Osteocyte (in vitro differentiated cells): ENCODE data around the gene FSTL3. TPM values are rescaled to one million over a fixed set of nuclear protein-coding genes. Genes with fewer than 3 reads are reported as not detected.

Experiments used
- DNase-seq: peaks from one replicate; pipeline ENCODE4 v3.0.0; 2021; ENCODE audit warnings: mixed read lengths; ENCODE audit not compliant: unreplicated experiment; ENCODE audit errors: extremely low spot score
- H3K27ac Mint-ChIP-seq: one replicate; pipeline ENCODE4 v1.8.0; 2021; ENCODE audit warnings: mild to moderate bottlenecking, mixed read lengths; ENCODE audit not compliant: unreplicated experiment
- H3K27me3 Mint-ChIP-seq: one replicate; pipeline ENCODE4 v1.8.0; 2021; ENCODE audit warnings: mixed read lengths; ENCODE audit not compliant: unreplicated experiment
- H3K36me3 Mint-ChIP-seq: one replicate; pipeline ENCODE4 v1.8.0; 2021; ENCODE audit warnings: mixed read lengths; ENCODE audit not compliant: unreplicated experiment
- H3K4me1 Mint-ChIP-seq: one replicate; pipeline ENCODE4 v1.8.0; 2021; ENCODE audit warnings: mixed read lengths; ENCODE audit not compliant: unreplicated experiment
- H3K4me3 Mint-ChIP-seq: one replicate; pipeline ENCODE4 v1.8.0; 2021; ENCODE audit warnings: mild to moderate bottlenecking, moderate library complexity, mixed read lengths; ENCODE audit not compliant: unreplicated experiment
- H3K9me3 Mint-ChIP-seq: one replicate; pipeline ENCODE4 v1.8.0; 2021; ENCODE audit warnings: mixed read lengths; ENCODE audit not compliant: unreplicated experiment
- CTCF ChIP-seq: fragments of 200-600 bp; sonication (generic); IDR thresholded peaks from 2 replicates; pipeline ENCODE4 v1.5.0; 2021; ENCODE audit warnings: antibody characterized with exemption, mild to moderate bottlenecking, moderate library complexity
- total RNA-seq: library from RNA; stranded (reverse); gene quantifications from 2 replicates; pipeline ENCODE4 v1.2.1, GENCODE V29; 2021

FSTL3 gene
- total RNA-seq, 1 donor from 2014 or later: 109 TPM

- H3K27me3 Mint-ChIP-seq: no peaks in the 10 kb centered on the region
- no peak overlapping the region for H3K27ac Mint-ChIP-seq
- H3K4me1 Mint-ChIP-seq: peaks cover 2% of the 10 kb centered on the region
- peaks cover 10% of the 10 kb centered on the region for H3K36me3 Mint-ChIP-seq
- no peaks in the 10 kb centered on the region for H3K9me3 Mint-ChIP-seq
- DNase-seq: no peak
- TF ChIP-seq CTCF: no peak
- no peak overlapping the region for H3K4me3 Mint-ChIP-seq
Measured at GRCh38 chr19:648904-649801, 27.0 kb upstream of the FSTL3 start.

DNA sequence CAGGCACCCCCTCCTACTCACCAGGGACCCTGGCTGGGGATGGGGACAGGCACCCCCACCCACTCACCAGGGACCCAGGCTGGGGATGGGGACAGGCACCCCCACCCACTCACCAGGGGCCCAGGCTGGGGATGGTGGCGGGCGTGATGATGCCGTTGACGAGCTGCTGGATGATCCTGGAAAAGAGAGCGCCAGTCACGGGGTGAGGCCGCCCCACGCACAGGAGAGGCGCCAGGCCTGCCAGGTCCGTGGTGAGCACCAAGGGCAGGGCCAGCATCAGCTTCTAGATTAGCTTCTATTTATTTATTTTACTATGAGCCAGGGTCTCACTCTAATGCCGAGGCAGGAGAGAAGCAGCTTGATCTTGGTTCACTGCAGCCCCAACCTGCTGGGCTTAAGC lies 26.1 kb upstream of the FSTL3 start:
- H3K27ac Mint-ChIP-seq: no peak overlapping the region
- peaks cover 8% of the 10 kb centered on the region for H3K36me3 Mint-ChIP-seq
- H3K4me1 Mint-ChIP-seq: no peaks in the 10 kb centered on the region
- no peak overlapping the region for H3K4me3 Mint-ChIP-seq
- TF ChIP-seq CTCF: no peak
- no peaks in the 10 kb centered on the region for H3K9me3 Mint-ChIP-seq
- H3K27me3 Mint-ChIP-seq: no peaks in the 10 kb centered on the region
- no peak for DNase-seq

DNA sequence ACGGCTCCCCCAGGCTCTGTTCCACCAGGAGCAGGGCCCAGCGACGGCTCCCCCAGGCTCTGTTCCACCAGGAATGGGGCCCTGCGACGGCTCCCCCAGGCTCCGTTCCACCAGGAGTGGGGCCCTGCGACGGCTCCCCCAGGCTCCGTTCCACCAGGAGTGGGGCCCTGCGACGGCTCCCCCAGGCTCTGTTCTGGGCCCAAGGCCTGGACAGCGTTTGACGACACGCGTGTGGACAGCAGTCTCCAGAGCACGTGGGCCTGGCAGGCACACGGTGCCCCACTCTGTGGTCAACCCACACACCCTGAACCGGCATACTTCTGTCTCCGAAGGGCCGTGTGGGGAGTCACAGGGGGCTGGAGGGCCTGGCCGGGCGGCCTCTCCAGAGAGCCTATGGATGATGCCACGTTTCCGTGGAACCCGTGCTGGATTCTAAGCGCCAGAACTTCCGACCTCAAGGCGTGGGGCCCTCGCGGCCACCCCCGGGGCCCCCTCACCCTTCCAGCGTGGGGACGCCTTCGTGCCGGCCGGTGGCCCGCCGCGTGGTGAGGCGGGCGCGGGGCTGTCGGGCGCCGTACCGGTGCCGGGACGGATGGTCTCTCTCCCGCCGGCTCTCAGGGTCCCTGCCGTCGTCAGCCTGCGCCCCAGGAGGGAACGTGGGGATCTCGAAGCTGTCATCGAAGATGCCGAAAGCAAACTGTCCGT lies 24.9 kb upstream of the FSTL3 start:
- H3K36me3 Mint-ChIP-seq: peaks cover 5% of the 10 kb centered on the region
- H3K9me3 Mint-ChIP-seq: no peaks in the 10 kb centered on the region
- no peak for TF ChIP-seq CTCF
- no peaks in the 10 kb centered on the region for H3K4me1 Mint-ChIP-seq
- H3K4me3 Mint-ChIP-seq: no peak overlapping the region
- no peak for DNase-seq
- H3K27ac Mint-ChIP-seq: no peak overlapping the region
- no peaks in the 10 kb centered on the region for H3K27me3 Mint-ChIP-seq

GRCh38 chr19:651991-652390 lies 24.2 kb upstream of the FSTL3 start:
- Mint-ChIP-seq H3K4me3 (no peak overlapping the region), H3K4me1 (no peaks in the 10 kb centered on the region), H3K36me3 (peaks cover 5% of the 10 kb centered on the region), H3K9me3 (no peaks in the 10 kb centered on the region), H3K27me3 (no peaks in the 10 kb centered on the region), H3K27ac (no peak overlapping the region)
- no peak for TF ChIP-seq CTCF
- DNase-seq: no peak
